Endothelial cell of umbilical vein (primary cell): ENCODE results near the gene PRDM16. TPM values are rescaled to one million over a fixed set of nuclear protein-coding genes. Genes with fewer than 3 reads are reported as not detected.

Source experiments
- BruUV-seq: library from RNA; stranded (reverse); fragments of 400-500 nt; replicated peaks from 2 replicates; lab custom pipeline; 2021; lab: Mats Ljungman, UMichigan
- CTCF ChIA-PET: fragments of 300-600, 350-600 bp; sonication (Branson Sonifier 250); formaldehyde crosslinking; loops from one replicate; lab custom pipeline; 2021; ENCODE audit warnings: antibody characterized with exemption, inconsistent platforms; lab: Charles Lee
- POLR2A ChIA-PET: fragments of 300-600, 350-600 bp; sonication (Branson Sonifier 250); formaldehyde crosslinking; loops from one replicate; lab custom pipeline; 2021; ENCODE audit warnings: antibody characterized with exemption, inconsistent platforms; lab: Charles Lee
- DNase-seq: peaks from one replicate; pipeline ENCODE4 v3.0.0-alpha.2; 2011; ENCODE audit warnings: low read depth, low spot score
- FAIRE-seq: peaks from 2 replicates; lab custom pipeline; 2011; peaks lifted over from hg19 to GRCh38; lab: Jason Lieb, UNC
- H2AFZ ChIP-seq: 2 replicates; pipeline ENCODE4 v1.6.0; 2012; ENCODE audit warnings: low read depth, low read length, control low read depth, inconsistent platforms
- H3K27ac ChIP-seq: 2 replicates; pipeline ENCODE4 v1.5.1; 2011; ENCODE audit warnings: low read depth, mild to moderate bottlenecking, control low read depth, low read length, moderate library complexity; ENCODE audit not compliant: insufficient read depth
- H3K27me3 ChIP-seq, 2 experiments: 2 replicates each; pipeline versions ENCODE4 v1.6.0 to v1.6.1; 2011; ENCODE audit warnings: low read length in 2 of 2, mixed read lengths in 1 of 2; ENCODE audit not compliant: control insufficient read depth in 2 of 2, insufficient read depth in 2 of 2
- H3K36me3 ChIP-seq, 2 experiments: 2 replicates in 1 of 2; 3 replicates in 1 of 2; pipeline ENCODE4 v1.5.1; 2011; ENCODE audit warnings: low read length in 2 of 2, mild to moderate bottlenecking in 1 of 2, moderate library complexity in 1 of 2; ENCODE audit not compliant: control insufficient read depth in 2 of 2, insufficient read depth in 2 of 2; ENCODE audit errors: extremely low read depth in 1 of 2
- H3K4me1 ChIP-seq: 3 replicates; pipeline ENCODE4 v1.5.1; 2011; ENCODE audit warnings: mild to moderate bottlenecking, low read length; ENCODE audit not compliant: control insufficient read depth, insufficient read depth; ENCODE audit errors: extremely low read depth
- H3K4me2 ChIP-seq: 2 replicates; pipeline ENCODE4 v1.6.1; 2011; ENCODE audit warnings: low read length, control low read depth, mixed read lengths; ENCODE audit not compliant: insufficient read depth
- H3K4me3 ChIP-seq, 3 experiments: fragments of 200-600 bp in 1 of 3; sonication (generic), shearing (Covaris generic) in 1 of 3; replicated peaks in 1 of 3; 2 replicates each; pipeline ENCODE4 v1.5.1; 2011 to 2016; ENCODE audit warnings: control low read depth in 3 of 3, low read length in 3 of 3, mild to moderate bottlenecking in 2 of 3, inconsistent platforms in 1 of 3, low read depth in 1 of 3, moderate library complexity in 1 of 3; ENCODE audit not compliant: insufficient read depth in 1 of 3
- H3K79me2 ChIP-seq: 2 replicates; pipeline ENCODE4 v1.6.0; 2012; ENCODE audit warnings: low read length, inconsistent platforms; ENCODE audit not compliant: control insufficient read depth, insufficient read depth
- H3K9ac ChIP-seq: replicated peaks from 2 replicates; pipeline ENCODE3; 2011; ENCODE audit warnings: low read length, control low read depth; ENCODE audit not compliant: insufficient read depth; ENCODE audit errors: extremely low read depth
- H3K9me1 ChIP-seq: replicated peaks from 3 replicates; pipeline ENCODE4 v1.6.0; 2011; ENCODE audit warnings: mild to moderate bottlenecking, low read length; ENCODE audit not compliant: control insufficient read depth, insufficient read depth; ENCODE audit errors: extremely low read depth
- H3K9me3 ChIP-seq: replicated peaks from 2 replicates; pipeline ENCODE4 v1.5.1; 2012; ENCODE audit warnings: low read length, inconsistent platforms; ENCODE audit not compliant: control insufficient read depth, insufficient read depth
- H4K20me1 ChIP-seq: replicated peaks from 2 replicates; pipeline ENCODE3; 2011; ENCODE audit warnings: mild to moderate bottlenecking, low read length; ENCODE audit not compliant: control insufficient read depth, insufficient read depth; ENCODE audit errors: extremely low read depth
- EZH2 ChIP-seq: IDR thresholded peaks from 2 replicates; pipeline ENCODE4 v1.6.1; 2012; ENCODE audit warnings: borderline replicate concordance, low read depth, mild to moderate bottlenecking, moderate library complexity, low read length, inconsistent platforms; ENCODE audit not compliant: severe bottlenecking
- FOS ChIP-seq: IDR thresholded peaks from 2 replicates; pipeline ENCODE4 v1.6.1; 2011; ENCODE audit warnings: mild to moderate bottlenecking, low read length, moderate library complexity, borderline replicate concordance; ENCODE audit not compliant: insufficient read depth
- GATA2 ChIP-seq: IDR thresholded peaks from 2 replicates; pipeline ENCODE4 v1.7.0; 2011; ENCODE audit warnings: low read depth, mild to moderate bottlenecking, moderate library complexity, mixed read lengths, low read length; ENCODE audit not compliant: insufficient read length, insufficient read depth
- JUN ChIP-seq: IDR thresholded peaks from 2 replicates; pipeline ENCODE4 v1.6.1; 2011; ENCODE audit warnings: borderline replicate concordance, low read depth; ENCODE audit not compliant: insufficient read length, insufficient read depth
- MAX ChIP-seq: IDR thresholded peaks from 2 replicates; pipeline ENCODE4 v1.6.1; 2011; ENCODE audit not compliant: insufficient read depth, insufficient read length
- MYC ChIP-seq: IDR thresholded peaks from one replicate; pipeline ENCODE4 v1.6.1; 2011; ENCODE audit warnings: mild to moderate bottlenecking, low read depth, low read length
- POLR2A ChIP-seq: IDR thresholded peaks from 2 replicates; pipeline ENCODE4 v1.6.1; 2012; ENCODE audit warnings: low read depth, mild to moderate bottlenecking, control low read depth, low read length
- POLR2AphosphoS5 ChIP-seq: IDR thresholded peaks from 2 replicates; pipeline ENCODE4 v1.6.1; 2012; ENCODE audit warnings: low read depth, mild to moderate bottlenecking, control low read depth, low read length, moderate library complexity; ENCODE audit not compliant: insufficient read depth
- dilution Hi-C: fragments of 300-500 bp; cut with MboI; formaldehyde crosslinking; loops from one replicate; pipeline ENCODE4 v1.15.0; 2019; ENCODE audit warnings: low sequenced_read_pairs; ENCODE audit not compliant: extremely low pct_ligation_motif_present
- intact Hi-C: fragments of 100-400 bp; cut with micrococcal nuclease; formaldehyde crosslinking; loops from one replicate; pipeline ENCODE4 v1.10.0; 2022
- polyA plus RNA-seq, 4 experiments: library from polyadenylated mRNA; depleted of rRNA in 3 of 4; stranded (reverse) in 3 of 4; unstranded in 1 of 4; fragments of >200 nt; gene quantifications; 2 replicates each; pipeline versions ENCODE4 v1.2.1 to v1.2.3, GENCODE V29; 2011 to 2012; ENCODE audit warnings: missing spikeins in 1 of 4
- total RNA-seq: library from RNA; stranded (reverse); gene quantifications from 2 replicates; pipeline ENCODE4 v1.2.3, GENCODE V29; 2021
- TF ChIP-seq, protein P1 (sequence below), 2 donors: IDR thresholded peaks; 1 replicate in 1 of 2; 2 replicates in 1 of 2; pipeline ENCODE4 v1.5.1; 2011; ENCODE audit warnings: low read length in 2 of 2, mild to moderate bottlenecking in 2 of 2, moderate library complexity in 2 of 2, control low read depth in 1 of 2, inconsistent platforms in 1 of 2, low read depth in 1 of 2; ENCODE audit not compliant: insufficient read depth in 1 of 2; ENCODE audit errors: extremely low read depth in 1 of 2

The PRDM16 gene
- total and polyA plus RNA-seq, 2 donors (not counting 3 experiments of a cell fraction or from before 2014, with no cell fraction given) = not detected

- intact Hi-C loops = no loop called here
Observed at GRCh38 chr1:3305156-3305555, 236.2 kb downstream of the PRDM16 start.

More at GRCh38 chr1:3305156-3305555, 236.2 kb downstream of the PRDM16 start:
- Histone ChIP-seq H3K9me1 (no peaks in the 10 kb centered on the region), H3K9ac (no peak overlapping the region), H3K27ac (no peak overlapping the region), H3K4me3 (no peak overlapping the region), H3K9me3 (no peaks in the 10 kb centered on the region), H4K20me1 (no peaks in the 10 kb centered on the region), H3K36me3 (no peaks in the 10 kb centered on the region), H3K4me2 (no peak overlapping the region), H3K79me2 (no peaks in the 10 kb centered on the region), H2AFZ (no peak overlapping the region), H3K4me1 (no peaks in the 10 kb centered on the region), H3K27me3 (no peaks in the 10 kb centered on the region)
- TF ChIP-seq POLR2AphosphoS5 = no peak
- TF ChIP-seq EZH2 = no peak
- TF ChIP-seq POLR2A = no peak
- no peak for TF ChIP-seq MAX
- TF ChIP-seq MYC = no peak
- no peak for TF ChIP-seq GATA2
- TF ChIP-seq, protein P1, sequence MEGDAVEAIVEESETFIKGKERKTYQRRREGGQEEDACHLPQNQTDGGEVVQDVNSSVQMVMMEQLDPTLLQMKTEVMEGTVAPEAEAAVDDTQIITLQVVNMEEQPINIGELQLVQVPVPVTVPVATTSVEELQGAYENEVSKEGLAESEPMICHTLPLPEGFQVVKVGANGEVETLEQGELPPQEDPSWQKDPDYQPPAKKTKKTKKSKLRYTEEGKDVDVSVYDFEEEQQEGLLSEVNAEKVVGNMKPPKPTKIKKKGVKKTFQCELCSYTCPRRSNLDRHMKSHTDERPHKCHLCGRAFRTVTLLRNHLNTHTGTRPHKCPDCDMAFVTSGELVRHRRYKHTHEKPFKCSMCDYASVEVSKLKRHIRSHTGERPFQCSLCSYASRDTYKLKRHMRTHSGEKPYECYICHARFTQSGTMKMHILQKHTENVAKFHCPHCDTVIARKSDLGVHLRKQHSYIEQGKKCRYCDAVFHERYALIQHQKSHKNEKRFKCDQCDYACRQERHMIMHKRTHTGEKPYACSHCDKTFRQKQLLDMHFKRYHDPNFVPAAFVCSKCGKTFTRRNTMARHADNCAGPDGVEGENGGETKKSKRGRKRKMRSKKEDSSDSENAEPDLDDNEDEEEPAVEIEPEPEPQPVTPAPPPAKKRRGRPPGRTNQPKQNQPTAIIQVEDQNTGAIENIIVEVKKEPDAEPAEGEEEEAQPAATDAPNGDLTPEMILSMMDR (IDR thresholded peaks at IDR 0.05; ENCODE audit: extremely low read depth in 1 of 2, insufficient read depth in 1 of 2, low read depth in 1 of 2, low read length in 2 of 2) = no peak
- no peak for TF ChIP-seq JUN
- no peak for TF ChIP-seq FOS
- no peak for DNase-seq
- CTCF ChIA-PET = no interaction called here
- no peak for FAIRE-seq
- BruUV-seq = no TSS peak
- dilution Hi-C loops = no loop called here
- POLR2A ChIA-PET = no interaction called here
